ENCODE measurements around the gene MRPS12. TPM values are rescaled to one million over a fixed set of nuclear protein-coding genes. Genes with fewer than 3 reads are reported as not detected.

MRPS12 gene
- total RNA-seq, 1 experiment from 2014 or later, result 81.3 TPM

GRCh38 chr19:38890686-38891085, 40.1 kb upstream of the MRPS12 start:
- H4K5ac ChIP-seq (ENCODE audit: insufficient read length, low read depth, low read length), result no peak overlapping the region
- H3K18ac ChIP-seq (ENCODE audit: insufficient read length, low read depth, low read length), result no peak overlapping the region
- no peaks in the 10 kb centered on the region for H3K4me1 ChIP-seq (ENCODE audit: insufficient read depth, low read length)
- no peak for DNase-seq
- no peaks in the 10 kb centered on the region for H3K27me3 ChIP-seq (ENCODE audit: insufficient read depth, low read length)
- no peaks in the 10 kb centered on the region; the same call in 1 of the 2 replicates for H3K27me3 Mint-ChIP-seq (ENCODE audit: low read depth)
- no peak overlapping the region for H3K27ac Mint-ChIP-seq
- H4K91ac ChIP-seq (ENCODE audit: insufficient read length, low read depth, low read length), result no peak overlapping the region
- no peaks in the 10 kb centered on the region for H3K9me3 Mint-ChIP-seq
- no peaks in the 10 kb centered on the region for H3K79me2 ChIP-seq (ENCODE audit: insufficient read depth, low read length)
- H3K4me2 ChIP-seq (ENCODE audit: insufficient read depth, insufficient read length, low read length), result no peak overlapping the region
- H3K79me1 ChIP-seq (ENCODE audit: insufficient read depth, low read depth, low read length, poor library complexity, severe bottlenecking), result no peaks in the 10 kb centered on the region
- no peak overlapping the region for H2BK15ac ChIP-seq (ENCODE audit: low read depth, low read length)
- H2AFZ ChIP-seq (ENCODE audit: low read length), result no peak overlapping the region
- H2BK20ac ChIP-seq (ENCODE audit: low read depth, low read length, poor library complexity, severe bottlenecking), result no peak overlapping the region
- no peak overlapping the region for H2BK5ac ChIP-seq (ENCODE audit: insufficient read length, low read length)
- H3K4ac ChIP-seq (ENCODE audit: low read depth, low read length), result no peak overlapping the region
- no peak overlapping the region for H3K23ac ChIP-seq (ENCODE audit: insufficient read length, low read depth, low read length)
- no peak overlapping the region for H3T11ph ChIP-seq (ENCODE audit: low read length)
- no peak overlapping the region for H3K9ac ChIP-seq (ENCODE audit: extremely low read depth, insufficient read length, low read length)
- no peaks in the 10 kb centered on the region for H3K36me3 Mint-ChIP-seq (ENCODE audit: insufficient read depth in 1 of 3, low read depth in 3 of 3)
- H3K4me3 Mint-ChIP-seq, result no peak overlapping the region
- H4K20me1 ChIP-seq (ENCODE audit: control insufficient read depth, insufficient read depth, insufficient read length), result peaks cover 3% of the 10 kb centered on the region
- no peaks in the 10 kb centered on the region for H3K9me3 ChIP-seq (ENCODE audit: control insufficient read depth, low read depth, low read length)
- no peak overlapping the region for H3K14ac ChIP-seq (ENCODE audit: insufficient read depth, low read length)
- no peaks in the 10 kb centered on the region for H3K23me2 ChIP-seq (ENCODE audit: insufficient read length, low read depth, low read length, poor library complexity, severe bottlenecking)
- H2AK5ac ChIP-seq (ENCODE audit: insufficient read length, low read length), result no peak overlapping the region
- H3K4me1 Mint-ChIP-seq, result no peaks in the 10 kb centered on the region
- no peak overlapping the region for H2BK120ac ChIP-seq (ENCODE audit: low read depth, low read length, poor library complexity, severe bottlenecking)
- no peak overlapping the region for H4K8ac ChIP-seq (replicated peaks; ENCODE audit: insufficient read length, low read depth, low read length)
- TF ChIP-seq CTCF (conservative IDR thresholded peaks at IDR 0.05), result no peak
- H3K56ac ChIP-seq (ENCODE audit: insufficient read length, low read depth, low read length), result no peak overlapping the region
- H3K27ac ChIP-seq (ENCODE audit: insufficient read length, low read depth, low read length), result no peak overlapping the region
- no peak overlapping the region for H2BK12ac ChIP-seq (ENCODE audit: insufficient read length, low read depth, low read length)

Measured in H9 (cell line).